ENCODE results near the gene CD9. TPM values are rescaled to one million over a fixed set of nuclear protein-coding genes. Genes with fewer than 3 reads are reported as not detected.

The CD9 gene
- total RNA-seq, 4 donors from 2014 or later, result 349 to 416 (median 399) TPM

DNA sequence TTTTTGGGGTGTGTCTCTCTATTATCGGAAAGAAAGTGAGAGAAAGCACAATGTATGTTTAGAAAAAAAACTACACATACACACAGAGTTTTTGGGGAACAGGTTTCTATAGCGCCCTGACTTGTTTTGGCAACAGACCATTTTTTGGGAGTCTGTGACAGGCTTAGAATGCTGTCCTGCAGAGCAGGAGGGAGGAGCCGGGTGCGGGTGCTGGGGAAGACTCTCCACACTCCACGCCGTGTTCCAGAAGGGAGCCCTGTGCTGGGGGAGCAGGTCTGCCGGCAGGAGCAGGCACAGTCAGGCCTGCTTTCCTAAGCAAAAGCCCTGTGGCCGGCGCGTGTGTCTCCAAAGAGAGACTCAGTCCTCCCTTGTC is 26.5 kb downstream of the CD9 start:
- 25% methylated on average over 10 of the region's 10 CpGs for WGBS
- DNase-seq (ENCODE audit: extremely low spot score), result no peak
- Histone ChIP-seq H3K4me1 (peaks cover 95 to 100% (median 100%) of the 10 kb centered on the region in 4 donors), H3K4me3 (peak overlapping the region; percentile 4 to 32 (median 24)), H3K27me3 (no peaks in the 10 kb centered on the region), H3K36me3 (peaks cover 0 to 40% (median 16%) of the 10 kb centered on the region in 4 donors), H3K27ac (replicated peaks in 1 of 4) (peak overlapping the region; percentile 94 to 100 (median 98)), H3K9me3 (no peaks in the 10 kb centered on the region)
- TF ChIP-seq POLR2AphosphoS5 (IDR thresholded peaks at IDR 0.05), result peak; percentile 21 to 60
- TF ChIP-seq, protein P1, sequence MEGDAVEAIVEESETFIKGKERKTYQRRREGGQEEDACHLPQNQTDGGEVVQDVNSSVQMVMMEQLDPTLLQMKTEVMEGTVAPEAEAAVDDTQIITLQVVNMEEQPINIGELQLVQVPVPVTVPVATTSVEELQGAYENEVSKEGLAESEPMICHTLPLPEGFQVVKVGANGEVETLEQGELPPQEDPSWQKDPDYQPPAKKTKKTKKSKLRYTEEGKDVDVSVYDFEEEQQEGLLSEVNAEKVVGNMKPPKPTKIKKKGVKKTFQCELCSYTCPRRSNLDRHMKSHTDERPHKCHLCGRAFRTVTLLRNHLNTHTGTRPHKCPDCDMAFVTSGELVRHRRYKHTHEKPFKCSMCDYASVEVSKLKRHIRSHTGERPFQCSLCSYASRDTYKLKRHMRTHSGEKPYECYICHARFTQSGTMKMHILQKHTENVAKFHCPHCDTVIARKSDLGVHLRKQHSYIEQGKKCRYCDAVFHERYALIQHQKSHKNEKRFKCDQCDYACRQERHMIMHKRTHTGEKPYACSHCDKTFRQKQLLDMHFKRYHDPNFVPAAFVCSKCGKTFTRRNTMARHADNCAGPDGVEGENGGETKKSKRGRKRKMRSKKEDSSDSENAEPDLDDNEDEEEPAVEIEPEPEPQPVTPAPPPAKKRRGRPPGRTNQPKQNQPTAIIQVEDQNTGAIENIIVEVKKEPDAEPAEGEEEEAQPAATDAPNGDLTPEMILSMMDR (IDR thresholded peaks at IDR 0.05), result no peak
- intact Hi-C loops (cut with DNase I), result no loop called here

DNA sequence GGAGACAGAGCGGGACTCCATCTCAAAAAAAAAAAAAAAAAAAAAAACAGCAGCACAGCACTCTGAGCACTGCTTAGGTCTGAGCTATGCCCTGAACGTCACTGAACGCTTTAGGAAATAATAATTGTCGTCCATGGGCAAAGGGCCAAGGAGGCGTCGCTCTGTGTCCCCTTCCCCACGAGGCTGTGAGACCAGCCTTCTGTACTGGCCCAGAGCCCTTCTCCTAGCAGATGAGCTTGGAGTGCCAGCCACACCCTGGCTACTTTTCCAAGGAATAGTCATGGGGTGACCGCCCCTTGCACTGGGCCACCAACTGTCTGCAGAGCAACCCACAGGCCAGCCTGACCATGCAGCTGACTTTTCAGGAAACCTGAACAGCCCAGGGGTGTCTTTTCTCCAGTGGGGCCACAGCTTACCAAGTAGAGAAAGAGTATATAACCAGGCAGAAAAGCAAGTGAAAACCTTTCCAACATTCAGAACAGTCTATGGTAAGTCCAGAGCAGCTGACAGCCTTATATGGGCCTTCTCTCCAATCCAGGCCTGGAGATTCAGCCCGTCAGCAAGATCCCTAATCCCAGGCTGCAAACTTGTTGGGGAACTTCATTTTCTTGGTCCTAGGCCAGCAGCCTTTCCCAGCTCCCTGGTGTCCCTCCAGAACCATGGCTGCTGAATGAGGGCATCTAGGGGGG is 28.5 kb downstream of the CD9 start:
- WGBS, result 13% methylated on average over 9 of the region's 9 CpGs
- no peak overlapping the region for H3K4me3 ChIP-seq
- DNase-seq (ENCODE audit: extremely low spot score), result no peak

DNA sequence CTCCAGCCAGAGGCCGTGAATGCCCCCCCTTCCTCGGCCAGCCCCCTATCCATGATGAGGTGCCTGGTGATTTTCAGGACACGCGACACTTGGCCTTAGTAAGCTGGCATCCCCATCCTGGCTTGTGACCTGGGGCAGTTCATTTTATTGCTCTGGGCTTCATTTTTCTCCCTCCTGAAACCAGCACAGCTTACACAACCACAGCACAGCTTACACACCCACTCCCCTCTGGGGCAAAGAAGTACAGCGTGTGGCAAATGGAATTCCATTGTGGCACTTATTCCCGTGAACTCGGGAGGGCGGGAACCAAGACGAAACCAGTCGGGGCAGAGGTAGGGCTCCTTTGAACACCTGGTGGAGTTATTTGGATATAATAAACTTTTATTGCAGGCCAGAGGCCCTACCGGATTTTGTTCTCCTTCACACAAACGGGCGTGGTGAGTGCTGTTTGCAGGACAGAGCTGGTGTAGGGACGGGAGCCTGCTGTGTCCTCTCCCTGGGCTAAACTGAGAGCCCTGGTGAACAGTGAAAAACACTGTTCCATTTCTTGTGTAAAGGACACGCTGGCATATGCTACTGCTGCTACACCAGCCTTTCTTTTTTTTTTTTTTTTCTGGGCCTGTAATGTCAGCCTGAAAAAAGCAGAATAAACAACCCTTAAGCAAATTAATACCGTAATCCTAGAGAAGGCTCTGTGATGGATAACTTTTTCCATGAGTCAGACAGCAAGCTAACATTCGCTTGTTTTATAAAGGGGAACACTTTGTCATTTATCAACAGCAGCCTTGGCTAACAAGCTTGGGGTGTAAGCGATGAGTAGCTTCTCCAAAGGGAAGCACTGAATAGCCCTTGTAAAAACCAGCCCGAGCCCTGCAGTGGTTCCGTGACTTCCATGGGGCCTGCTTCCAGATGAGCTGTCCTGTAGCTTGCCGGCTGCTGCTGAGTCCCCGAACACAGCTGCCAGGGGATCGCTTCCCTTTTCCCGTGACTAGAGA is 29.3 kb downstream of the CD9 start:
- DNase-seq (ENCODE audit: extremely low spot score), result no peak
- peak overlapping the region; percentile 26 to 43 (median 27) for H3K4me3 ChIP-seq
- peak overlapping the region; percentile 94 to 100 (median 98) for H3K27ac ChIP-seq (replicated peaks in 1 of 4)
- H3K4me1 ChIP-seq, result peaks cover 96 to 100% (median 100%) of the 10 kb centered on the region in 4 donors
- TF ChIP-seq EP300 (IDR thresholded peaks at IDR 0.05), result peak; percentile 69
- TF ChIP-seq POLR2A (IDR thresholded peaks at IDR 0.05; ENCODE audit: low read depth), result no peak
- TF ChIP-seq, protein P1 (IDR thresholded peaks at IDR 0.05), result no peak
- TF ChIP-seq POLR2AphosphoS5 (IDR thresholded peaks at IDR 0.05), result peak; percentile 79 to 89
- no peaks in the 10 kb centered on the region for H3K9me3 ChIP-seq
- intact Hi-C loops (cut with DNase I), result loop anchor here (2.0 kb wide), 2 partner anchors 29 to 47 kb away; partner anchors contain the start of gene CD9
- H3K27me3 ChIP-seq, result no peaks in the 10 kb centered on the region
- WGBS, result 23% methylated on average over 24 of the region's 24 CpGs
- H3K36me3 ChIP-seq, result peaks cover 0 to 46% (median 27%) of the 10 kb centered on the region in 4 donors

More for the DNA sequence above, 28.5 kb downstream of the CD9 start:
- intact Hi-C loops (cut with DNase I), result no loop called here
- peaks cover 0 to 51% (median 26%) of the 10 kb centered on the region in 4 donors for H3K36me3 ChIP-seq
- no peaks in the 10 kb centered on the region for H3K9me3 ChIP-seq
- H3K4me1 ChIP-seq, result peaks cover 96 to 100% (median 100%) of the 10 kb centered on the region in 4 donors
- no peaks in the 10 kb centered on the region for H3K27me3 ChIP-seq
- TF ChIP-seq POLR2A (IDR thresholded peaks at IDR 0.05; ENCODE audit: low read depth) (no peak), POLR2AphosphoS5 (IDR thresholded peaks at IDR 0.05) (peak; percentile 40 to 53)
- TF ChIP-seq, protein P1 (IDR thresholded peaks at IDR 0.05), result no peak
- H3K27ac ChIP-seq (replicated peaks in 1 of 4), result peak overlapping the region; percentile 94 to 100 (median 98)

DNA sequence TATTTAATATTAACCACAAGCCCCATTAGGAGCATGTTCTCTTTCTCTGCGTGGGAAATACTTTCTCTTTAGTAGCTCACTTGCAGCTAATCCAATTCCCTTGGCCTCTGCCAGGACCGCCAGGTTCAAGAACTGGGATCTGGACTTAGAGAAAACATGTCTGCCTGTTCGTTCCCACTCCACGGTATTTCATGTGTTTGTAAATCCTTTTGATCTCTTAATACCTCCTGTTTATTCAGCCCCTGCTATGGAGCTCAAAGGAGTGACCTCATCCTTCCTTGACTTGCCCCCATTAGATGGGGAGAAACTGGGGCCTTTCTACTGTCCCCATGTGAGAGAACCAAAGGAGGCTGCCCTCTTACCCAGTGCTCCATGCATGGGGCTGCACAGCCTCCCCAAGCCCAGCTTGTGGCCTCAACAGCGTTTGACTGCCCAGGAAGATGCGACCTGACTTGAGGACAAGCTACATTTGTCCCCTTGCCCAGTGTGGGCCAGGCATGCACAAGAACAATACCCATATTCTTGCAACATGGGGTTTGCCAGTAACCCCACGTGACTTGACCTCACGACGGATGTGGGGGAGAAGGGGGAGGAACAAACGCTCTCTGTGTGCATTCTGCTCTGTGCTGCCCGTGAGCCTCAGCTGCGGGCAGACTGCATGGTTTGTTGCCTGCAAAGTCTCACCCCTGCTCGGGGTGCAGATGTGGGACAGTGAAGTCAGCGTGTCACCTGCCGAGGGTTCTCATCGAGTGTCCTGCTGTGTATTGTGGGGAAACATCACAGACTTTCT is 30.3 kb downstream of the CD9 start:
- Histone ChIP-seq H3K4me1 (peaks cover 93 to 100% (median 100%) of the 10 kb centered on the region in 4 donors), H3K9me3 (no peaks in the 10 kb centered on the region), H3K4me3 (peak overlapping the region; percentile 26 to 43 (median 27)), H3K27ac (replicated peaks in 1 of 4) (peak overlapping the region; percentile 94 to 100 (median 98)), H3K27me3 (no peaks in the 10 kb centered on the region), H3K36me3 (peaks cover 2 to 46% (median 31%) of the 10 kb centered on the region in 4 donors)
- intact Hi-C loops (cut with DNase I), result loop anchor here (2.0 kb wide), 2 partner anchors 30 to 46 kb away; partner anchors contain the start of gene CD9
- WGBS, result 16% methylated on average over 14 of the region's 16 CpGs
- DNase-seq (ENCODE audit: extremely low spot score), result no peak
- TF ChIP-seq EP300 (IDR thresholded peaks at IDR 0.05) (peak; percentile 61), POLR2AphosphoS5 (IDR thresholded peaks at IDR 0.05) (peak; percentile 85 to 92)
- TF ChIP-seq, protein P1 (IDR thresholded peaks at IDR 0.05), result no peak

Measured in esophagus muscularis mucosa (tissue), 4 donors.